HG02759 (cell line): Measurements from ENCODE around the gene CERK.

Experiments used
- ATAC-seq: cut with Tn5 transposase; IDR thresholded peaks from one replicate; pipeline ENCODE4 v1.9.1; 2021; ENCODE audit warnings: mild to moderate bottlenecking, moderate library complexity; ENCODE audit not compliant: unreplicated experiment

CERK gene

DNA sequence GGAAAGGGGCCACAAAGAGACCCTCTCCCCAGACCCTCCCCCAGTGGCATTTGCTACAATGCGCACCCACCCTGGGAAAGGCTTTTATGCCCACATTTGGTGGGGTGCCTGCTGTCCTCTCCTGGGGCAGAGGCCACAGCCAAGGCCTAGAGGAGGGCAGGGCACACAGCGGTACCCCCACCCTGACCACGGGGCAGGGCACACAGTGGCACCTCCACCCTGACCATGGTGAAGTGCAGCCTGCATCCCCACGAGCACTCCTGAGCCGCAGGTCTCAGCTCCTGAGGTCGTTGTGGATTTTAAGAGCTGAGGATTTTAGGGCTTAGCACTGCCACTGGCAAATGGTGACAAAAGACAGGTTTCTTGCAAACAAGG, 34.1 kb downstream of the CERK start:
- ATAC-seq = no peak

DNA sequence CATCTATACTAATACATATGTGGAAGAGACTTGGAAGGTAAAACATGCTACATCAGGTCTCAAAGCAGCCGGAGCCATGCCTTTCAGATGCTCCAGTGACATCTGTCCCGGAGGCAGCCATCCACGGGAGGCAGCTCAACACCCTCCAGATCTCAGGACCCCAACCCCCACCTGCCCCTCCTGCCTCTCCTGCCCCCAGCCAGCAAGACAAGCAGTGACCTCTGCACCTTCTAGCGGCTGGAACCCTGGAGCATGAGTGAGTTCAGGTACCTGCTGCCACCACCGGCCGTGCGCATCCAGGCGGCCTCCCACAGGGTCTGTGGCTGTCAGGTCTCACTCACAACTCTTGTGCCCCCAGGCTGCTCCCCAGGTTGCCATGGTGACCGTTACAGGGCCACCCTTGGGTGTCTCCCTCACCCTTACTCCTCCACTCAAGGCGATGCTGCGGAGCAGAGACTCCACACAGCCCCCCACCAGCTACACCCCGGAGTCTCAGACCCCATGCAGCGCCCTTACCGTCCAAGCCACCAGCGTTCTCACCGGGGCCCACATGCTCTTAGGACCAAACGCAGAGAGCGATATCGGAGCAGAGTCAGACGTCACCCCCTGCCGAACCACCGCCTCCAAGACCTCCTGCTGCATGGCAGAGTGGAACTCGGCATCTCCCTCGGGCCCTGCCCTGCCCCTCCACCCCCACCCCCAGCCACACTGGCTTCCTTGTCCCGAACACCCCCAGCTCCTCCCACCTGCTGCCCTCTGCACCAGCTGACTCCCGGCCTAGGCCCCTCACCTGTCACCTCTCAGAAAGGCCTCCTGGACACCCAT, 34.7 kb downstream of the CERK start:
- no peak for ATAC-seq

DNA sequence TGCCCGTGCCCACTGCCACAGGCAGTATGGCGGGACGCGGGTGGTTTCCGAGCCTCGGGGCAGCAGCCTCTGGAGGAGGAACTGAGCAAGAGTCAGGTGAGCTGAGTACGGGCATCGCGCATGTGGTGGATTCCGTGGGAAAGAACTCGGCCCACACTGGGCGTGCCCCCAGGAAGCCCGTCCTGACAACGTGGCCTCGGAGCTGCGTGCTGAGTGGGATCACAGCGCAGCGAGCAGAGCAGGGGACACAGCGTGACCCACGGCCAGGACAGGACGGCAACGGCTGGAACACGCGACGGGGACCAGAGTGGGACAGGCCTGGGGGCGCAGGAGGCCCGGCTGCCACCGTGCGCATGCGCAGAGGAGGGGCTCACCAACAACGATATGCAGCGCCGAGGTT, 36.8 kb downstream of the CERK start:
- no peak for ATAC-seq

DNA sequence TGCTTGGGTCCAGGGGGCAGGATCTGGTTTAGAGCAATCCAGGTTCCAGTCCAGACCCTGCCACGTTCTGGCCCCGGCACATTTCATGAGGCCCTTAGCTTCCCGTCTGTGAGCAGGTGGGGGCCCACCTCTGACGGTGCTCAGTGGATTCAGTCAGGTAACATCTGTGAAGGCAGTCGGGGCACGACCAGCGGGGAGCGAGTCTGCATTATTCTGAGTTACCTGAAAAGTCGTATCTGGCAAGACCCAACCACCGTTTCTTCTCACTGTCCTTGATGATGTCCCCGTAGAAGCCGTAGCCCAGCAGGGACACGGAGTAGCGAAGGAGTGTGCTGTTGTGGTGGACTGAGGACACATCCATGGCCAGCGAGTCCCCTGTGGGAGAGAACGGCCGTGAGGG, 39.0 kb downstream of the CERK start:
- ATAC-seq = no peak

DNA sequence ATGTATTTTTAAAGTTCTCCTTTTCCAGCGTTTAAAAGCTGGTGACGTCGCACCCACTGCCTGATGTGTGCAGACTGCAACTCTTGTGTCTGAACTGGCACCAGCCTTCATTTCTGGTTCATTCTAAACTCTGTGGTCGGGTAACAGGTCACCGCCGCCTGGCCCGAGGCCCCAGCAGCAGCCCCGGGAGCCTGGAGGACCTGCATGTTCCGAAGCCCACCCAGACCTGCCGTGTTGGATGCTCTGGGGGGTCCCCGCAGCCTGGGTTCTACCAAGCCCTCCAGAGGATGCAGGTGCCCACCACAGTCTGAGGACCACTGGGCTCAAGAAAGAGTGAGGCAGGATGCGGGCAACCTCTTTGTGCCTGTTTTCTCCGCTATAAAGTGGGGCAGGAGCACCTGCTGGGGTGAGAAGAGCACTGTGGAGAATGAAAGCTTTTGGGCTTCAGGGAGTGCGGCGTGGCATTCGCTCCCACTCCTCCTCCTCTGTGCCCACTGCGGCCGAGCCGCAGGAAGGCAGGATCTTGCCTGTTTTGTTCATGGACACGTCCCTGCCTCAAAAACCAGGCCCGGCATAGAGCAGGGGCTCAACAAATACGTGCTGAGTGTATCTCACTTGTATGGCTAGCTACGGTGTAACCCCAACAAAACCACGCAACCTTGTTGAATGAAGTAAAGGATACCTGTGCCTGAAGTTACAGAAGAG, 40.1 kb downstream of the CERK start:
- ATAC-seq = no peak

DNA sequence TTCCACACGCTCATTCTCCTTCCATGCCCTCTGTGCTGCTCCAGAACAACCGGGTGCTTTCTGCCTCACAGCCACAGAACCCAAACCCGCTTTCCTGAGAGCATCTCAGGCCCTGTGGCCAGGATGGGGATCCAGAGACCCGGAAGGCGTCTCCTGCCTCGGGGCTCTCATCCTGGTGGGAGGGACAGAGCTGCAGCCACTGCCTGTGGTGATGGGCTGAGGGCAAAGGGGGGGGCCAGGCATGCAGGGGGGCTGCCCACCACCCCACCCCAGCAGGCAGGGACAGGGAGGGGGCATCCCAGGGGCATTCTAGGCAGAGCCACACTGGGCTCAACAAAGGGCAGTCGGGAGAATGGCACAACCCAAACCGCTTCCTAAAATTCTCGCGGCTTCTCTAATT, 41.4 kb downstream of the CERK start:
- ATAC-seq = no peak

DNA sequence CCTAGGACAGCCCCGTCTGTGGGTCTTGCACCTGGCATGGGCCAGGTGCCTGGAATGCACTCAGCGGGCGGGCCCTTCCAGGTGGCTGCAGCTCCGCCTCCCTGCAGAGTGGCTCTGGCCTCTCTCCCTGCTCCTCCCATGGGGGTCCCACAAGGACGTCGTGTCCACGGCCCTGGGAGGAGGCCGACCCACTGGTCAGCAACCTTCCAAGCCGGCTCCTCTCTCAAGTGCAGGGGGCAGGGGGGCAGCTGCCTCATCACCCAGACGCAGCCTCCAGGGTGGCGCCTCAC, 41.9 kb downstream of the CERK start:
- no peak for ATAC-seq

DNA sequence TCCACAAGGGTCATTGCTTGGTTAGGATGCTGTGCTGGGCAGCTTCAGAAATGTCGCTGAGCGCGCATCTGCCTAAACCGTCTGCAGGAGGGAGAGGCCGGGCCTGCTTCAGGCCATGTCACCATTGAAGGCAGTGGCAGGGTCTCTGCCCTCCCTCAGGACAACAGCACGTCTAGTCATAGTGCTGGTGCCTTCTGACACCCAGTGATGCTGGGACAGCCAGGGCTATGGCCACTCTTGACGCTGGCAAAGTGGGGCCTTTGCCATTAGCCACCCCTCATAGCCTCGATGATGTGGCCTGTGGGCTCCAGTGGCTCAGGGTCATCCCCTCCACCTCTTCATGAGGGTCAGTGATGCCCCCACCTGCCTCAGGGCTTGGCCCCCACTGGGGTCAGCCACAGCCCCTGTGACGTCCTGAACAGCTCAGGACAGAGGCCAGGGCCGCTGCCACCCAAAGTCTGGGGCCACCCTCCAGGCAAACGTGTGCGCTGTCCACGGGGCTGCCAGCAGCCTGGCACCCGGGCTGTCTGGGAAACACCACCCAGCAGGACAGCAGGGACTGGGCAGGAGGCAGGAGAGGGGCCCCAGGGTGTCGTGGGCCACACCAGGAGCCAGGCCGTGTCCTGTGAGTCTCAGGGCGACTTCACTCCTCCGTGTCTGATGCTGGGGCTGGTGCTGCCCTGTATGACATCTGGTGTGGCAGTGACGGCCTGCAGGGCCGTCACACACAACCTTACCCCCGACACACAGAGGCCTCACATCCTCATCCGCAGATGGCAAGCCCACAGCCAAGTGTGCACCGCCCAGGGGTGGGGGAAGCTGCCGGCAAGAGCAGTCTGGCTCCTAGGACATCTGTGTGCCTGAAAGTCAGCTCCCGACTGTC, 42.5 kb downstream of the CERK start:
- ATAC-seq = no peak

DNA sequence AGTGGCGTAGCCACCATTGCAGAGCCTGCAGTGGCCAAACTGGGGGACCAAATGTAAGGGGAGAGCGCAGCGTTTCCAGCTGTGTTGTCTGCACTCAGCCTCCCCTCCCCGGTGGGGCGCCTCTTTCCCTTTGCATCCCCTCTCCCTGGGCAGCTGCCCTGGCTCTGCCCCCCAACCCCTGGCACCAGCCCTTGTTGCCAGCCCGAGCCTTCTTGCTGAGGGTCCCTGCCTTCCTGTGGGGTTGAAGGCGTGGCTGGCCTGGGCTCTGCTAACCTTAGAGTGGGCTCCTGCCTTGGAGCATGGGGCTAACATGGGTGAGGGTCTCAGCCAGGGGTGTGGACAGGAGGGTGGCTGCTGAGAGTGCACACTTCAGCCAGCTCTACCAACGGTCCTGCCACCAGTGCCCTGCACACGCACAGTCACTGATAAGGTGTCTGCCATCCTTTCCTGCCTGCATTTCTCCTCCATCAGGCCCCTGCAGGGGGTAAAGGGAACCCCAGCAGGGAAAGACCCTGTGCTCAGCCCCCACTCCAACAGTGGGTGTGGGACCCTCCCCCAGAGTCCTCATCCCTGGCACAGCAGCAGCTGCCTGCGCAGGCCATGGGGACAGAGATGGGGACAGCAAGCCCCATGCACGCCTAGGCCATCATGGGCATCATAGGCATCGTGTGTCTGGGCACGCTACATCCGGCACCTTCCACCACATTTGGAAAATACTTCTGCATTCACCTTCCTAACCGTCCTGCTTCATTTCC, 43.5 kb downstream of the CERK start:
- ATAC-seq = no peak

DNA sequence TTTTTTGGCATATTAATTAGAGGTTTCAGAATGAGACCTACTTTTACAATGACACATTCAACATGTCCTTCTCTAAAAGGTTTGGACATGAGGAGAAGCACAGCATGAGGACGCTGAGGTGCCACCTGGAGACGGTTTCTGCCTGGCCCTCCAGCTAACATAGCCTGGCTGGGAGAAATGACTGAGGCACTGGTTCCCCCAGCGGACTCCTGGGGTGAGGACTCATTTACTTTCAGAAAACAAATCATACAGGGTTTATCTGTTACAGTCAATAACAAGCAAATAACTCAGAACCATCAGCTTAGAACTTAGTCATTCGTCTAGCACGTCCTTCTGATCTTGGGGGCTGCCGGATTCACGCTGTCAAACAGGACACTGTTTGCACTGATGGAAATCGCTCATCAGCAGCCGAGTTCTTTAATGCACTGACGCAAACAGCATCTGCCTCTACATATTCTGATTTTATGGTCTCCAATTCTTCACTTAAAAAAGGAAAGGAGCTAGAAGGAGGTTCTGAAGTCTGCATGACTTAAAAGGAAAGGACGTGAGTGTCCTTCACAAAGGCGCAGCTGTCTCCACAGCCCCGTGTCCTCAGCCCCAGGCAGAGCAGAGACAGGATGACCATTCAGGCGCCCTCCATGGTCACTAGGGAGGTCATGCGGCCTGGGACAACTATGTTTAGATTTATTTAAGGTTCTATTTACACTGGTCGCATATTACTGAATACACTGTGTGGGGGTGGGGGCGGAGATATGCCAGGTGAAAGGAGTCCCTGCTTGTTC, 44.2 kb downstream of the CERK start:
- ATAC-seq = no peak

DNA sequence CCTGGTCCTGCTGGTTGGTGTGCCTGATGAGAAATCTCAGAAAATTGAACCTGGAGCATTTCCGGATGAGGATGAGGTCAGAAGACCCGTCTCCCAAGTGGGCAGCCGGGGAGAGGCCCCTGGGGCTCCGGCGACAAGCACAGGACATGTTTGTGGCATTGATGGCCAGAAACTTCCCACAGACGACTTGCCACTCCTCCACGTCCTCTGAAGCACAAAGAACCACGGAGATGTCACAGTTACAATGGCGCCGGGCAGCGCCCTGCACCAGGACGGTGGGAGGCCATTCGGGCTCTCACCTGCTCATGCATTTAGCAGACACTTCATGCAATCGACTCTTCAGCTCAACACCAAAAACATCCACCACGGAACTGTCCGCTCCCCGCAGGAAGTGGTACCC, 46.5 kb downstream of the CERK start:
- no peak for ATAC-seq

DNA sequence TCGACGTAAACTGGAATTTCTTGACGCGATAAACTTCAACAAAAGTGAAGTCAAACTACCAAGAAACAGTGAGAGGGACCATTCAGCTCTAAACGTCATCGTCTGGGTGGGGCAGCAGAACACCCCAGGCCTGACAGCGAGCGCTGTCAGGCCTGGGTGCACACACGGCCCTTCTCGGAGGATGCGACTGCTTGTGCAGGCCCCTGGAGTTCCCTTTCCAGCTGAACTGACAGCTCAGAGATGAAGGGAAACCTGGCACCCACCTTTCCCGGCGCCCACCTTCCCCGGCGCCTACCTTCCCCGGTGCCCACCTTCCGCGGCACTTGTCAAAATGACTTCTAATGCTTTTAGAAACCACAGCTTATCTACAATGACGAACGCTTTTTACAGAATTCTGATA, 47.9 kb downstream of the CERK start:
- ATAC-seq = no peak

DNA sequence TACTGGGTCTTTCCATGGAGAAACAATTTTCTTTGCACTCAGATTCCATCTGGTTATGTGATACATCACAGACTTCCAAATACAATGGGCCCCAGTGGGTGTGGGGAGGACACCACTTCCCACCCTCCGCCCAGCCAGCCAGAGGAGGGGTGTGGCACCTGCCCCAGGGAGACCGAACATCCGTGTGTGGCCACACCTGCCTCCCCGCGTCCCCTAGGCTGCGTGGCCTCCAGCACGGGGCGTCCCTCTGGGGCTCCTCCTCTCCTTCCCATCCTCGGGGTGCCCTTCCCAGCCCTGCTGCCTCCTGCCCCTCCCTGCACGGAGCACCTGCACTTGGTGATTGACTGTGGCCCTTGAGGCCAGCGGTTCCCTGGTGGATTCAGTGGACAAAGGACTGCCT, 49.1 kb downstream of the CERK start:
- ATAC-seq = no peak

DNA sequence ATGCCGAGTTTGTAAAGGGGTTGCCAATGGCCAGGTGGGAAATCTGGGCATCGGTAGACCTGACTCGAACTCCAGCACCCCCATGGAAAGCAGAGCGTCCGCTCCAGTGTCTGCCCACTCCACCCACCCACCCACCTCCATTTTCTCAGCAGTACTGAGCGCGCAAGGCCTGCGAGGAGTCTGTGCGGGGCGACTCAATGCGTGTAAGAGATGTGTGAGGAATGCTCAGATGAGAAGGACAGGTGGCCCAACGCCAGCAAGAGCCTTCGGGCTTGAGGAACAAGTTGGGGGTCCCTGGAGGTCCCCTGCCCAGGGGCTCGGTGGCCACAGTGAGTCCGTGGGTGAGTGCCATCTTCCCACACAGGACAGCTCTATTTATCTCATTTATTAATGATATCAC, 50.6 kb downstream of the CERK start:
- ATAC-seq = no peak

DNA sequence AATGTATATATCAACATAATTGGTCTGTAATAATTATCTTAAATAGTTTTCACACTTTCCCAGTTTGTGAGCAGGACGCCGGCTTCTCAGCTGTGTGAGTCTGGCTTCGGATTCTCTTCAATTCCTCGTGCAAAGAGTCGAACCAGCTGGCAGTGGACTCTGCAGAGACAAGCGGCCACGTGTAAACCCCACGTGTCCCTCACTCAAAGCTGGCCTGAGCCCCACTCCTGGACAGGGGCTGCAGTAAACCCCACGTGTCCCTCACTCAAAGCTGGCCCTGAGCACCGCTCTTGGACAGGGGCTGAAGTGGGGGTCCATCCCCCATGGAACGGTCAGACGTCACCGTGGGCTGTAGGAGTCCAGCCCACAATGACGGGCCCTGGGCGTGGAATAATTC, 51.0 kb downstream of the CERK start:
- no peak for ATAC-seq

DNA sequence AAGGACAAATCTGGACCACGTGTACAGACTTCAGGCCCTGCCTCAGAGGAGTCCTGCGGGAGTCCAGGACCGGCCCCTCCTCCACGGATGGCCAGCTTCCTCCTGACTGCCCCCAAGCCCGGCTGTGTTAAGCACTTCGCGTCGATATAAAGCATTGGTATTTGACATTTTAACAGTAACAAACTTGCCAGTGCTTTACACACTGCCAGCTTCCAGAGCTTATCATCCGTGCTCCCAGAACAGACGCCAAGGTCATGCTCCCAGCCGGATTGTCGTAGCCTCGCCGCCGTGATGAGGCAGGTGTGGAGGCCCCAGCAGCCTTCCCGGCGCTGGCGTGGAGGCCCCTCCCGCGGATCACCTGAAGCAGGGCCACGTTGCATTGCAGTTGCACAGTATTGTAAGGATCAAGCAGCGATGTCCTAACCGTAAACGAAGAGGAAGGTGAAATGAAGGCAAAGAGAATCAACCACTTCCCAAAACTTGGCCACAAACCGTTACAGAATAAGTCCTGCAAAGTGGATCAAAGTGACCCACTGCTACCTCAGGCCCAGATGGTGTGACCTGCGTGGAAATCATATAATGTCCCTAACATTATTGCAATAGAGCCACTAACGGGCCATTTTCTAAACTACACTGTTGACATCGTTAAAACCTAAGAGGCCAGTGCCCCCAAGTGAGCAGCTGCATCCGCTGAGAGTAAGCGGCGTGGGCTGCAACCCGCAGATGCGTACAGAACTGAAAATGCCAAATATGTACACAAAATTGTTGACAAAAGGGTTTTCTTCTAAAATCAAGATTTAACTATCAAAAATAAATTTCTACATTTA, 51.6 kb downstream of the CERK start:
- no peak for ATAC-seq

DNA sequence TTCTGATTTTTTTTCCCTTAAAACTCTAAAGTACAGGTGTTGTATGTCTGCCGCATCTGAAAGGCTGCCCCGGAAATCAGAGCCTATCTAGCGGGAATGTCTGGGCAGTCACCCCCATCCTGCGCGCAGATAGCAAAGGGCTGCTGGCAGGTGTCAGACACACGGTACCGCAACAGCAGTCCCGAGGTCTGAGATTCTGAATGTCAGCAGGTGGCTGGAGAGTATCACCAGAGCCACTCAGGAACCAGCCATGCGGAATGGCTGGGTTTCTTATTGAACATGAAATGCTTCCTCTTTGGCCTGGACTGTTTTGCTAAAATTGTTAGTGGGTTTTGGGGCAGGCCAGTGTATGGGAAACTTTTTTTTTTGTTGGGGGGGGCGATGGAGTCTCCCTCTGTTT, 53.3 kb downstream of the CERK start:
- ATAC-seq = peak; percentile 86

DNA sequence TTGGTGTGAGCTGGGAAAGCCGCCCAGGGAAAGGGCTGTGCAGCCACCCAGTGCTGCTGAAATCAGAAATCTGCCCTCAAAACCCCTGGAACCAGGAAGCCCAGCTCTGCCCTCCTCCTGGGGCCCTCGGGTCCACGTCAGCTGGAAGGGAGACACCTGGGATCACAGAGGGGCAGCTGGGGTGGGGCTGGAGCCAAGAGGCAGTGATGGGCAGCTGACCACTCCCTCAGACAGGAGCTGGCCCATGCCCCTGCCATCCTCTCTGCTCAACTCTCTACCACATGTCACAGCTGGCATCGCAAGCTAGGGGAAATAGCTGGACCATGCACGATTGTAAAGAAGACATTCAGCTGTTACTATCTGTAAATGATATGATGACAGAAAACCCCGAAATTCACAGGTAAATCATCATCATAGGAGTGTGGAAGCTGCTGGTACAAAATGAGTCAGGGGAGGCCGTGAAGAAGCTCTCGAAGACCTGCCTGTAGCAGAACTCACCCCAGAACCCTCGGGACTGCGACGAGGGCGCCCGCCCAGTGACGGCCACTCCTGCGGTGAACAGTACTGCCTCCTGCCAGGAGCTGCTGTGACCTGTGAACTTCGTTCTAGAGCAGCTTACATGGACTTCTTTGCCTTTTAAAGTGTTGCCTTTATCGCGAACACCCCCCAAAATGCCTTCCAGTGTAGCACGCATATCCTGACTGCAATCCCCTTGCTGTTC, 55.9 kb downstream of the CERK start:
- no peak for ATAC-seq

DNA sequence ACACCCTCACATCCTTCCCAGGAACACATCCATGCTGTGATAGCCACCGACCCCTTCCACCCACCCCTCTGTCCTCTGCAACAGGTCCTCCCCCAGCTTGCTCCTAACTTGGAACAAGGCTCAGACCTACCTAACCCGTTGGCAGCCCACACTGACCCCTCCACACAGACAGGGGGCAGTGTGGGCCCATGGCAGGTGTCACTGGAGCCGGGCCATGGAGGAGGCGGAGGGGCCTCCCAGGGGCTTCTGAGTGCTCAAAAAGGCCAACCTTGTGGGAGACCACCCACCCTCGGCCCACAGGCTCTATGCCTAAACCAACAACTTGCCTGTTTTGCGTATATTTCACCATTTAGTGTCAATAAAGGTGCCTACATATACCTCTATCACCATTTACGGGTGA, 57.0 kb downstream of the CERK start:
- ATAC-seq = no peak
